ENCODE measurements around the gene DBX1.

- TF ChIP-seq HNRNPL (IDR thresholded peaks at IDR 0.05; ENCODE audit: low read depth, low read length) (no peak), CTCF (CRISPR knock-in tag; IDR thresholded peaks at IDR 0.05) (no peak), POLR2A (IDR thresholded peaks at IDR 0.05; ENCODE audit: insufficient read depth in 1 of 2, low read depth in 2 of 2, low read length in 2 of 2) (no peak), EZH2 (conservative IDR thresholded peaks at IDR 0.05; ENCODE audit: low read depth, low read length) (no peak), SMARCE1 (IDR thresholded peaks at IDR 0.05; ENCODE audit: borderline replicate concordance) (no peak), ASH2L (IDR thresholded peaks at IDR 0.05; ENCODE audit: insufficient read length, low read depth, low read length) (no peak), ELF1 (CRISPR knock-in tag; IDR thresholded peaks at IDR 0.05) (no peak), ZNF468 (CRISPR knock-in tag; IDR thresholded peaks at IDR 0.05) (no peak), UBTF (CRISPR knock-in tag; IDR thresholded peaks at IDR 0.05) (no peak), NR3C1 (CRISPR knock-in tag; IDR thresholded peaks at IDR 0.05) (no peak)
These were observed 22.6 kb downstream of the DBX1 start for GRCh38 chr11:20137637-20138036.

Measured in HepG2 (cell line).